ENCODE results near the gene NDEL1. TPM values are rescaled to one million over a fixed set of nuclear protein-coding genes. Genes with fewer than 3 reads are reported as not detected.

Gene NDEL1
- total and polyA plus RNA-seq, 9 of the 15 experiments (the other 6 are each of a cell fraction or from before 2014, with no cell fraction given): 0.86 to 30.5 (median 22.7) TPM

GRCh38 chr17:8438441-8438840 lies 2.8 kb downstream of the NDEL1 start:
- TF ChIP-seq IRF2 (CRISPR knock-in tag; IDR thresholded peaks at IDR 0.05) (no peak), ATF6 (CRISPR knock-in tag; IDR thresholded peaks at IDR 0.05) (no peak), HINFP (tag; conservative IDR thresholded peaks at IDR 0.05; ENCODE audit: low read depth) (no peak), STAT6 (CRISPR knock-in tag; IDR thresholded peaks at IDR 0.05) (no peak), TAF1 (IDR thresholded peaks at IDR 0.05; ENCODE audit: control insufficient read depth, extremely low read depth, insufficient read depth, low read length, severe bottlenecking) (no peak)
- Histone ChIP-seq H3K9me3 (replicated peaks; ENCODE audit: control insufficient read depth, insufficient read depth, low read depth, low read length) (no peaks in the 10 kb centered on the region), H3K4me1 (replicated peaks in 1 of 2; ENCODE audit: control insufficient read depth in 2 of 2, insufficient read depth in 2 of 2, low read length in 2 of 2) (peaks cover 0 to 7% of the 10 kb centered on the region in 2 experiments; a peak in 4 of 5 replicates), H3K4me2 (ENCODE audit: insufficient read depth, low read length) (no peak overlapping the region), H3K4me3 (no peak overlapping the region), H4K20me1 (replicated peaks; ENCODE audit: control insufficient read depth, insufficient read depth, low read length) (no peaks in the 10 kb centered on the region), H3K27ac (ENCODE audit: extremely low read depth, low read depth, low read length) (no peak overlapping the region), H3K9me1 (ENCODE audit: control insufficient read depth, insufficient read depth, low read length) (no peaks in the 10 kb centered on the region), H3K9ac (ENCODE audit: insufficient read depth in 1 of 2, low read depth in 2 of 2, low read length in 2 of 2) (no peak overlapping the region), H3K79me2 (ENCODE audit: control insufficient read depth, insufficient read depth, low read length) (peaks cover 64% of the 10 kb centered on the region), H2AFZ (ENCODE audit: low read depth, low read length) (no peak overlapping the region), H3K27me3 (ENCODE audit: control insufficient read depth in 2 of 2, insufficient read depth in 2 of 2, low read length in 2 of 2) (no peaks in the 10 kb centered on the region), H3K36me3 (ENCODE audit: control insufficient read depth, insufficient read depth, low read length) (peaks cover 14% of the 10 kb centered on the region; the same call in 2 of the 3 replicates)
- 81% methylated on average over 4 of the region's 5 CpGs for WGBS (ENCODE audit: insufficient coverage, low coverage, missing lambda C conversion rate)
- no TSS peak for BruUV-seq (replicated peaks)
- CTCF ChIA-PET (ENCODE audit: low intra/inter-chr PET ratio): no interaction called here
- no peak for DNase-seq (ENCODE audit: extremely low read depth in 1 of 4, low spot score in 3 of 4)
- intact Hi-C loops (cut with micrococcal nuclease): no loop called here
- POLR2A ChIA-PET: interaction anchor here (0.7 to 2.1 kb wide), 3 partner anchors 8 to 90 kb away, joined by 3 to 6 read pairs (median 3); no protein-coding TSS in a partner anchor
- no peak for FAIRE-seq
- in situ Hi-C loops (cut with MboI): no loop called here
- ATAC-seq: no peak

Data from K562 (cell line).